Stimulated activated naive CD8-positive, alpha-beta T cell treated with anti-CD3 and anti-CD28 coated beads, Interleukin-15, amount 100 ng/mL, for 72 hours (primary cell): Measurements from ENCODE around the gene GABRR3.

Experiments used
- ATAC-seq: fragments of 150-1000 bp; cut with Tn5 transposase; 2 replicates; pipeline ENCODE4 v1.10.0; 2021; ENCODE audit warnings: mild to moderate bottlenecking, moderate library complexity
- DNase-seq, 2 donors: peaks; one replicate each; pipeline ENCODE4 v3.0.0; 2021 to 2022
- H3K27ac Mint-ChIP-seq, 2 donors: one replicate each; pipeline ENCODE4 v1.8.0; 2022; ENCODE audit warnings: mild to moderate bottlenecking in 2 of 2, mixed read lengths in 2 of 2, moderate library complexity in 2 of 2
- H3K27me3 Mint-ChIP-seq: one replicate; pipeline ENCODE4 v1.8.0; 2022; ENCODE audit warnings: mixed read lengths
- H3K4me1 Mint-ChIP-seq: one replicate; pipeline ENCODE4 v1.8.0; 2022; ENCODE audit warnings: mild to moderate bottlenecking, mixed read lengths
- H3K4me3 Mint-ChIP-seq, 2 donors: one replicate each; pipeline ENCODE4 v1.8.0; 2022; ENCODE audit warnings: mild to moderate bottlenecking in 2 of 2, mixed read lengths in 2 of 2, moderate library complexity in 1 of 2
- H3K9me3 Mint-ChIP-seq, 2 donors: one replicate each; pipeline ENCODE4 v1.8.0; 2022; ENCODE audit warnings: mixed read lengths in 2 of 2

GABRR3 gene

GRCh38 chr3:98035208-98035607 lies at the start of gene GABRR3:
TSS of gene GABRR3 (minus strand) at chr3:98035315. CDS start at chr3:98034987, 328 bp downstream.
- ATAC-seq (no peak), DNase-seq (no peak)
- Mint-ChIP-seq H3K4me1 (peaks cover 15% of the 10 kb centered on the region), H3K27me3 (peaks cover 18% of the 10 kb centered on the region), H3K4me3 (no peak within 1 kb of the TSS), H3K9me3 (no peaks in the 10 kb centered on the region), H3K27ac (no peak within 1 kb of the TSS)

DNA sequence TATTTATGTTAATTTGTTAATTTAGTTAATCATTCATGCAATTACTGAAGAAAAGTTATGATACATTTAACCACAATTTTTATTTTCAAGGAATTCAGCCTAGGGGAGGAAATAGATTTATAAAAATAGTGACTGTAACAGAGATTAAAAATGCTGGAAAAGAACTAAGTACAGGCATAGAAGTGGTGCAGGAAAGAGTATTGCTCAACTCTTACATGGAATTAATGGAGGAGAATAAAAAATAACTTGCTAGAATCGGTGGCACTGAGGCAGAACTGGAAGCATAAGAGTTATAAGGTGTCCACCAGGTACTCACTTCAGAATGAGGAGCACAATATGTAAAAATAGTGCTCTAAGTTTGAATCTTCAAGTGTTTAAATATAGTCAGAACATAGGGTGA lies 38.4 kb upstream of the GABRR3 start:
- no peak overlapping the region for H3K27ac Mint-ChIP-seq
- DNase-seq, result no peak
- no peak overlapping the region for H3K4me3 Mint-ChIP-seq
- H3K9me3 Mint-ChIP-seq, result no peaks in the 10 kb centered on the region
- no peak for ATAC-seq
- H3K27me3 Mint-ChIP-seq, result peaks cover 12% of the 10 kb centered on the region
- no peaks in the 10 kb centered on the region for H3K4me1 Mint-ChIP-seq

DNA sequence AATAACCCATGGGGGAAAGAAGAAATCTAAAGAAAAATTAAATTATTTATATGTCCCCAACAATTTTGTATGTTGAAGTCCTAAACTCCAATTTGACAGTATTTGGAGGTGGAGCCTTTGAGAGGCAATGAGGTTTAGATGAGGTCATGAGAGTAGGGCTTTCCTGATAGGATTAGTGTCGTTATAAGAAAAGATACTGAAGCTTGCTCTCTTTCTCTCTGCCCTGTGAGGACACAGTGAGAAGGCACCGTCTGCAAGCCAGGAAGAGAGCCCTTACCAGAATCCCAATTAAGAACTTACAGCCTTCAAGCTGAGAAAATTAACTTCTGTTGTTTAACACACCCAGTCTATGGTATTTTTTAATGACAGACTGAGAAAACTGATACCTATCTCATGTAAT lies 35.7 kb upstream of the GABRR3 start:
- no peak overlapping the region for H3K27ac Mint-ChIP-seq
- no peak for ATAC-seq
- no peaks in the 10 kb centered on the region for H3K9me3 Mint-ChIP-seq
- DNase-seq, result no peak
- no peaks in the 10 kb centered on the region for H3K27me3 Mint-ChIP-seq
- H3K4me1 Mint-ChIP-seq, result no peaks in the 10 kb centered on the region
- H3K4me3 Mint-ChIP-seq, result no peak overlapping the region

GRCh38 chr3:98068824-98069223 lies 33.7 kb upstream of the GABRR3 start:
- no peak overlapping the region for H3K27ac Mint-ChIP-seq
- no peak for ATAC-seq
- H3K4me3 Mint-ChIP-seq, result no peak overlapping the region

DNA sequence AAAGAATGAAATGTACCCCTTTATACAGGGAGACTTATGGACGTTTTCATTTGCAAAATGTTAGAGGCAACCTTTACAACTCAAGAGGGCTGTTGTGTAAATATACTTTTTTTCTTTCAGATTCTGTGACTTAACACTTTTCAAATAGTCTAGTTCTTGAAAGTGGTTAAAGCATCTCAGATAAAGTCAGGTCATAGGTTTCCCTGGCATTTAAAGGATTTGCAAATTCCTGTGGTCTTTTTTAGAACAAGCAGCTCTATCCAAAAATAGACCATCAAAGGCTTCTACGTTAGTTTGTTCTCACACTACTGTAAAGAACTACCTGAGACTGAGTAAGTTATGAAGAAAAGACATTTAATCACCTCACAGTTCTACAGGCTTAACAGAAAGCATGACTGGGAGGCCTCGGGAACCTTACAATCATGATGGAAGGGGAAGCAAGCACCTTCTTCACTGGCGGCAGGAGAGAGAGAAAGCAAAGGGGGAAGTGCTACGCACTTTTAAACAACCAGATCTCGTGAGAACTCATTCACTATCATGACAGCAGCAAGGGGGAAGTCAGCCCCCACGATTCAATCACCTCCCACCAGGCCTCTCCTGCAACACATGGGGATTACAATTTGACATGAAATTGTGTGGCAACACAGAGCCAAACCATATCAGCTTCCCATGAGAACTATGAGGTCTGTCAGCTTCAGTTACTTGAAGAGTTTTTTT lies 23.3 kb upstream of the GABRR3 start:
- DNase-seq (no peak), ATAC-seq (no peak)
- Mint-ChIP-seq H3K9me3 (no peaks in the 10 kb centered on the region), H3K27me3 (peaks cover 8% of the 10 kb centered on the region), H3K4me1 (no peaks in the 10 kb centered on the region), H3K27ac (no peak overlapping the region), H3K4me3 (no peak overlapping the region)

More at GRCh38 chr3:98068824-98069223, 33.7 kb upstream of the GABRR3 start:
- H3K27me3 Mint-ChIP-seq, result no peaks in the 10 kb centered on the region
- H3K4me1 Mint-ChIP-seq, result no peaks in the 10 kb centered on the region
- H3K9me3 Mint-ChIP-seq, result no peaks in the 10 kb centered on the region
- DNase-seq, result no peak

- Mint-ChIP-seq H3K27ac (no peak overlapping the region), H3K27me3 (peaks cover 8% of the 10 kb centered on the region), H3K4me3 (no peak overlapping the region), H3K4me1 (no peaks in the 10 kb centered on the region), H3K9me3 (no peaks in the 10 kb centered on the region)
- no peak for DNase-seq
- ATAC-seq, result no peak
These were observed 22.5 kb upstream of the GABRR3 start for GRCh38 chr3:98057631-98058030.

- H3K4me1 Mint-ChIP-seq, result no peaks in the 10 kb centered on the region
- no peaks in the 10 kb centered on the region for H3K9me3 Mint-ChIP-seq
- H3K4me3 Mint-ChIP-seq, result no peak overlapping the region
- H3K27me3 Mint-ChIP-seq, result peaks cover 8% of the 10 kb centered on the region
- DNase-seq, result no peak
- no peak overlapping the region for H3K27ac Mint-ChIP-seq
- no peak for ATAC-seq
These were observed 20.9 kb upstream of the GABRR3 start for GRCh38 chr3:98056035-98056434.

- no peaks in the 10 kb centered on the region for H3K27me3 Mint-ChIP-seq
- no peak overlapping the region for H3K27ac Mint-ChIP-seq
- ATAC-seq (no peak), DNase-seq (no peak)
- H3K4me3 Mint-ChIP-seq, result no peak overlapping the region
- H3K4me1 Mint-ChIP-seq, result no peaks in the 10 kb centered on the region
- H3K9me3 Mint-ChIP-seq, result no peaks in the 10 kb centered on the region
These were observed 14.2 kb upstream of the GABRR3 start for GRCh38 chr3:98049271-98049670.

GRCh38 chr3:98048586-98048985 lies 13.5 kb upstream of the GABRR3 start:
- no peaks in the 10 kb centered on the region for H3K9me3 Mint-ChIP-seq
- H3K27me3 Mint-ChIP-seq, result peaks cover under 1% of the 10 kb centered on the region
- DNase-seq, result no peak
- H3K4me3 Mint-ChIP-seq, result no peak overlapping the region
- no peak overlapping the region for H3K27ac Mint-ChIP-seq
- H3K4me1 Mint-ChIP-seq, result no peaks in the 10 kb centered on the region
- no peak for ATAC-seq

- Mint-ChIP-seq H3K27me3 (peaks cover 35% of the 10 kb centered on the region), H3K4me3 (no peak overlapping the region), H3K27ac (no peak overlapping the region), H3K4me1 (peaks cover 15% of the 10 kb centered on the region), H3K9me3 (peaks cover 0 to 7% of the 10 kb centered on the region in 2 donors)
- no peak for ATAC-seq
- no peak for DNase-seq
These were observed 6.2 kb upstream of the GABRR3 start for GRCh38 chr3:98041350-98041749.

DNA sequence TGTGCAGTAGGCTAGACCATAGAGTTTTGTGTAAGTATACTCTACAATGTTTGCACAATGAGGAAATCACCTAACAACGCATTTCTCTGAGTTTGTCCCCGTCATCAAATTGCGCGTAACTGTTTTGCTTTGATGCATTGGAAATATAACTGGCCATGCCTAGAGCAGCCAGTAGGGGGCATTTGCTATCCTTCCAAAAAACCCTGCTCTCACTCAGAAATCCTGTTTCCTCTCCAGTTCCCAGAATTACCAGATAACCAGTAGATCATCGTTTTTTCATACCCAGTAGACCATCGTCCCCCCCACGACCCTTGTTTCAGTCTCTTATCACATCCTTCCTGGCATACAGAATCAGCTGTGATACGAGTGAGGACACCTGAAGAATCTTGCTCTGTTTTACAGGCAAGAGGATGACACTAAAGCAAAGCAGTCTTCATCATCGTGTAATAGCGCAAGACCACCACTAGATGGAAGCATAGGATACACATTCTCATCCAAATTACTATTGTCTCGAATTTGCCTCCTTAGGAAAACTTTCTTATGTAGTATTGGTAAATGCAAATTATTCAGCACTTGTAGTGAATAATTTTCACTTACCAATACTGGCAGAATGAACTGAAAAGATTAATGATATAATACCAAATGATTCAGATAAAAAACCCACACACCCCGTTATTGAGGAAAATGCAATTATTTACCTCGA lies 4.4 kb upstream of the GABRR3 start:
- ATAC-seq, result peak; percentile 97

DNA sequence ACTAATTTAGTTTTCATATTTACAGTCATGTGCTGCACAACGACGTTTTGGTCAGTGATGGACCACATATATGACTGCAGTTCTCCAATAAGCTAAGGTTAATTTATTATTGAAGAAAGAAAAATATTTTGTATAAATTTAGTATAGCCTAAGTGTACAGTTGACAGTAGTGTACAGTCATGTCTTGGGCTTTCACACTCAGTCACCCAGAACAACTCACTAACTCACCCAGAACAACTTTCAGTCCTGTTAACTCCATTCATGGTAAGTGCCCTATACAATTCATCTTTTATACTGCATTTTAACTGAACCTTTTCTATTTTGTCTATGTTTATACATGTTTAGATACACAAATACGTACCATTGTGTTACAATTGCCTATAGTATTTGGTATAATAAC lies 3.8 kb upstream of the GABRR3 start:
- Mint-ChIP-seq H3K27me3 (peaks cover 42% of the 10 kb centered on the region), H3K27ac (no peak overlapping the region), H3K4me1 (peaks cover 15% of the 10 kb centered on the region), H3K9me3 (peaks cover 0 to 7% of the 10 kb centered on the region in 2 donors), H3K4me3 (peak overlapping the region; percentile 86 to 90)
- no peak for DNase-seq
- peak; percentile 34 for ATAC-seq

More for the DNA sequence above, 4.4 kb upstream of the GABRR3 start:
- Mint-ChIP-seq H3K4me3 (peak overlapping the region; percentile 86 to 90), H3K9me3 (peaks cover 0 to 7% of the 10 kb centered on the region in 2 donors), H3K27ac (peak overlapping the region; percentile 87 to 95), H3K27me3 (peaks cover 41% of the 10 kb centered on the region), H3K4me1 (peaks cover 15% of the 10 kb centered on the region)
- peak; percentile 75 to 80 for DNase-seq

DNA sequence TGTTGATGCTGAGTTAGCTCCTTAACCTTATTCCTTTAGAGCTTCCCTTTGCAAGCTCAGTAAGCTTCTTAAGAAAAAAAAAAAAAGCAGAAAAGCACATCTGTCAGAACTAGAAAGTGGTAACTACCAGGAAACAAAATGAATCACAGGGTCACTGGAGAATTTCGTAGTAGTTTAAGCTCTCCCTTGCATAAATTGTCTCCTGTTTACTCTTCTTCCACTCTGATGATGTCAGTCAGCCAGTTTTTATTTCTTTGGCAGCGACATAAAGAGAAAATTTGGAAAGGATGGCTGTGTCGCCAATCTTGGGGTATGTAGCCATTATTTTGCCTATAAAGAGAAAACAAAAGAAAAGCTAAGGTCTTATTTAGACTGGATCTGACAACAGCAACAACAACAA lies 3.2 kb upstream of the GABRR3 start:
- peaks cover 0 to 7% of the 10 kb centered on the region in 2 donors for H3K9me3 Mint-ChIP-seq
- DNase-seq, result no peak
- no peak overlapping the region for H3K27ac Mint-ChIP-seq
- H3K4me3 Mint-ChIP-seq, result no peak overlapping the region
- peaks cover 15% of the 10 kb centered on the region for H3K4me1 Mint-ChIP-seq
- no peak for ATAC-seq
- peaks cover 38% of the 10 kb centered on the region for H3K27me3 Mint-ChIP-seq

- H3K9me3 Mint-ChIP-seq, result no peaks in the 10 kb centered on the region
- ATAC-seq (no peak), DNase-seq (no peak)
- H3K4me3 Mint-ChIP-seq, result no peak overlapping the region
- H3K27me3 Mint-ChIP-seq, result peaks cover 18% of the 10 kb centered on the region
- peaks cover 16% of the 10 kb centered on the region for H3K4me1 Mint-ChIP-seq
- no peak overlapping the region for H3K27ac Mint-ChIP-seq
These were observed 629 bp downstream of the GABRR3 start for GRCh38 chr3:98034486-98034885.

GRCh38 chr3:98034036-98034435 lies 1.1 kb downstream of the GABRR3 start:
- peaks cover 16% of the 10 kb centered on the region for H3K4me1 Mint-ChIP-seq
- no peak for DNase-seq
- no peak overlapping the region for H3K4me3 Mint-ChIP-seq
- no peak for ATAC-seq
- H3K27ac Mint-ChIP-seq, result no peak overlapping the region
- peaks cover 18% of the 10 kb centered on the region for H3K27me3 Mint-ChIP-seq
- H3K9me3 Mint-ChIP-seq, result no peaks in the 10 kb centered on the region

DNA sequence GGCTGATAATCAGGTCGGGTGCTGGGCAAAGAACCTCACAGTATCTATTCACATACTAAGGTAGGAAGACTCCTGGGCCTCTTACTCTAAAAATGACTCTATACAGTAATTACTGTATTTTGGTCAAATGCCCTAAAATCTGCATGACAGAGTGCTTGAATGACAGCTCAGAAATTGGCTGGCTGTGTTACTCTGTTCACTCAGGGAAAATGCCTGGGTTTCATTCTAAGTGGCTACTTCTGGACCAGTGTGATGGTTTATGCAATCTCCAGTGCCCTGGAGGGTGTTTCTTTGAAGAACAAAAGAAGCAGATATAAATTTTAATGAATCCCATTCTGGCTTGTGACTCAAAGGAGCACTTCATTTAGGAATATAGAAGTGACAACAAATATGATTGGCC lies 2.2 kb downstream of the GABRR3 start:
- Mint-ChIP-seq H3K9me3 (no peaks in the 10 kb centered on the region), H3K4me1 (peaks cover 17% of the 10 kb centered on the region), H3K4me3 (no peak overlapping the region), H3K27ac (no peak overlapping the region), H3K27me3 (peaks cover 18% of the 10 kb centered on the region)
- DNase-seq, result no peak
- ATAC-seq, result no peak
